Pancreas (tissue), 10 donors: ENCODE data around the gene URB1. TPM values are rescaled to one million over a fixed set of nuclear protein-coding genes. Genes with fewer than 3 reads are reported as not detected.

Source experiments
- ATAC-seq, 4 donors: fragments of 200-7000 bp; cut with Tn5 transposase; one replicate each; pipeline versions ENCODE4 v1.8.0 to v1.9.1; 2020; ENCODE audit warnings: mild to moderate bottlenecking in 4 of 4, moderate library complexity in 4 of 4
- DNase-seq, 6 donors: peaks; one replicate each; pipeline ENCODE4 v3.0.0-alpha.2; 2020
- FAIRE-seq: peaks from 2 replicates; lab custom pipeline; 2012; peaks lifted over from hg19 to GRCh38; lab: Jason Lieb, UNC
- H3K27ac ChIP-seq, 4 donors: fragments of 200-600 bp; sonication (generic); 1 replicate in 3 of 4; 2 replicates in 1 of 4; pipeline versions ENCODE4 v1.5.0 to v1.8.0; 2020
- H3K27me3 ChIP-seq, 4 donors: fragments of 200-600 bp; one replicate each; pipeline ENCODE4 v1.8.0; 2021
- H3K36me3 ChIP-seq, 3 donors: fragments of 200-600 bp; sonication (generic) in 1 of 3; one replicate each; pipeline versions ENCODE4 v1.5.0 to v1.8.0; 2020 to 2021
- H3K4me1 ChIP-seq, 3 donors: fragments of 200-600 bp; one replicate each; pipeline ENCODE4 v1.8.0; 2021
- H3K4me3 ChIP-seq, 4 donors: fragments of 200-600 bp; sonication (generic) in 2 of 4; one replicate each; pipeline versions ENCODE4 v1.5.0 to v1.8.0; 2020 to 2021
- H3K9me3 ChIP-seq, 4 donors: fragments of 200-600 bp; one replicate each; pipeline ENCODE4 v1.8.0; 2021
- CTCF ChIP-seq, 4 donors: fragments of 200-600 bp; sonication (generic) in 3 of 4; IDR thresholded peaks; one replicate each; pipeline versions ENCODE4 v1.5.0 to v1.8.0; 2021; ENCODE audit warnings: antibody characterized with exemption in 4 of 4
- WGBS, 2 donors: extraction: QIAGEN DNeasy Blood & Tissue Kit; methylation state at CpG; one replicate each; pipeline ENCODE4 v1.1.7; 2013; 5-methylcytosine and 5-hydroxymethylcytosine counted together
- intact Hi-C, 3 donors: fragments of 100-400 bp; cut with DNase I; formaldehyde crosslinking; loops; one replicate each; pipeline versions ENCODE4 v1.11.1 to v1.14.2; 2022
- polyA plus RNA-seq, 2 donors: library from polyadenylated mRNA; stranded (reverse); fragments of 200-250 nt; gene quantifications; one replicate each; pipeline ENCODE4 v1.2.3, GENCODE V29; 2013
- total RNA-seq, 6 donors: library from RNA; stranded (reverse); fragmentation: NEBNext Ultra II Directional in 4 of 6; extraction: Animal tissue kit (Norgen Biotek cat#: 25700) in 4 of 6; gene quantifications; one replicate each; pipeline versions ENCODE4 v1.2.1 to v1.2.4, GENCODE V29; 2021 to 2023
- donor health status: healthy with polysubstance abuse.
- donor health status: DM: no; HTN: no; CAD: no; lungs with moderate emphysema.
- donor health status: DM: no; HTN: no; CAD: no.
- donor health status: control.
- donor health status: control.
- donor health status: Bipolar disorder and iron deficiency.
- donor health status: DM: yes; HTN: yes; CAD: no.
- donor health status: DM: no; HTN: no; CAD: no.
- donor health status: DM: no; HTN: no; CAD: no.
- donor health status: DM: yes; HTN: yes; CAD: no.

Gene URB1
- total and polyA plus RNA-seq, 8 donors, result 2.9 to 11.0 (median 7.3) TPM

- WGBS, 2 donors, result 87 to 91% methylated on average over 12 of the region's 12 CpGs
- Histone ChIP-seq H3K9me3 (no peaks in the 10 kb centered on the region), H3K27ac (no peak overlapping the region), H3K36me3 (peaks cover 0 to 87% (median 54%) of the 10 kb centered on the region in 3 donors), H3K4me1 (no peaks in the 10 kb centered on the region), H3K27me3 (no peaks in the 10 kb centered on the region), H3K4me3 (no peak overlapping the region)
- intact Hi-C loops, result no loop called here
- ATAC-seq, result no peak
- no peak for TF ChIP-seq CTCF (IDR thresholded peaks at IDR 0.05)
- no peak for FAIRE-seq
- DNase-seq, result no peak
These were observed 70.7 kb downstream of the URB1 start for GRCh38 chr21:32322103-32322502.

- peaks cover 0 to 93% (median 58%) of the 10 kb centered on the region in 3 donors for H3K36me3 ChIP-seq
- no peak overlapping the region for H3K4me3 ChIP-seq
- intact Hi-C loops, result no loop called here
- no peaks in the 10 kb centered on the region for H3K9me3 ChIP-seq
- ATAC-seq, result no peak
- no peak for FAIRE-seq
- 95 to 97% methylated on average over 13 of the region's 13 CpGs for WGBS, 2 donors
- no peak overlapping the region for H3K27ac ChIP-seq
- no peaks in the 10 kb centered on the region for H3K27me3 ChIP-seq
- DNase-seq, result no peak
- no peak for TF ChIP-seq CTCF (IDR thresholded peaks at IDR 0.05)
- no peaks in the 10 kb centered on the region for H3K4me1 ChIP-seq
These were observed 71.3 kb downstream of the URB1 start for GRCh38 chr21:32321480-32321879.

GRCh38 chr21:32320726-32321125, 72.1 kb downstream of the URB1 start:
- intact Hi-C loops, result no loop called here
- peaks cover 0 to 95% (median 59%) of the 10 kb centered on the region in 3 donors for H3K36me3 ChIP-seq
- no peak for TF ChIP-seq CTCF (IDR thresholded peaks at IDR 0.05)

GRCh38 chr21:32320059-32320458, 72.8 kb downstream of the URB1 start:
- ATAC-seq, result no peak
- no peak for TF ChIP-seq CTCF (IDR thresholded peaks at IDR 0.05)
- no peak for DNase-seq
- WGBS, 2 donors, result 86 to 94% methylated on average over 6 of the region's 6 CpGs
- Histone ChIP-seq H3K9me3 (no peaks in the 10 kb centered on the region), H3K4me1 (no peaks in the 10 kb centered on the region), H3K4me3 (no peak overlapping the region), H3K27me3 (no peaks in the 10 kb centered on the region), H3K27ac (no peak overlapping the region), H3K36me3 (peaks cover 0 to 92% (median 59%) of the 10 kb centered on the region in 3 donors)
- intact Hi-C loops, result no loop called here
- FAIRE-seq, result no peak

More at GRCh38 chr21:32320726-32321125, 72.1 kb downstream of the URB1 start:
- FAIRE-seq (no peak), ATAC-seq (no peak), DNase-seq (no peak)
- no peak overlapping the region for H3K4me3 ChIP-seq
- no peak overlapping the region for H3K27ac ChIP-seq
- H3K27me3 ChIP-seq, result no peaks in the 10 kb centered on the region
- no peaks in the 10 kb centered on the region for H3K4me1 ChIP-seq
- no peaks in the 10 kb centered on the region for H3K9me3 ChIP-seq
- 92 to 94% methylated on average over 13 of the region's 13 CpGs for WGBS, 2 donors

- H3K4me1 ChIP-seq, result no peaks in the 10 kb centered on the region
- WGBS, 2 donors, result 90 to 94% methylated on average over 7 of the region's 7 CpGs
- FAIRE-seq (no peak), DNase-seq (no peak), ATAC-seq (no peak)
- intact Hi-C loops, result no loop called here
- no peak overlapping the region for H3K27ac ChIP-seq
- TF ChIP-seq CTCF (IDR thresholded peaks at IDR 0.05), result no peak
- H3K36me3 ChIP-seq, result peaks cover 0 to 91% (median 54%) of the 10 kb centered on the region in 3 donors
- H3K27me3 ChIP-seq, result no peaks in the 10 kb centered on the region
- H3K9me3 ChIP-seq, result no peaks in the 10 kb centered on the region
- H3K4me3 ChIP-seq, result no peak overlapping the region
These were observed 73.8 kb downstream of the URB1 start for GRCh38 chr21:32319012-32319411.
